Stromal cell of bone marrow (primary cell): Measurements from ENCODE around the gene TMEM127.
"Not testable (repeated sequence)": the region's sequence is repeated elsewhere in the genome, so short reads cannot be mapped to it uniquely, and the experiment has no call there.

Experiments used
- DNase-seq: peaks from one replicate; pipeline ENCODE4 v3.0.0-alpha.2; 2012; ENCODE audit warnings: low read depth

TMEM127 gene

DNA sequence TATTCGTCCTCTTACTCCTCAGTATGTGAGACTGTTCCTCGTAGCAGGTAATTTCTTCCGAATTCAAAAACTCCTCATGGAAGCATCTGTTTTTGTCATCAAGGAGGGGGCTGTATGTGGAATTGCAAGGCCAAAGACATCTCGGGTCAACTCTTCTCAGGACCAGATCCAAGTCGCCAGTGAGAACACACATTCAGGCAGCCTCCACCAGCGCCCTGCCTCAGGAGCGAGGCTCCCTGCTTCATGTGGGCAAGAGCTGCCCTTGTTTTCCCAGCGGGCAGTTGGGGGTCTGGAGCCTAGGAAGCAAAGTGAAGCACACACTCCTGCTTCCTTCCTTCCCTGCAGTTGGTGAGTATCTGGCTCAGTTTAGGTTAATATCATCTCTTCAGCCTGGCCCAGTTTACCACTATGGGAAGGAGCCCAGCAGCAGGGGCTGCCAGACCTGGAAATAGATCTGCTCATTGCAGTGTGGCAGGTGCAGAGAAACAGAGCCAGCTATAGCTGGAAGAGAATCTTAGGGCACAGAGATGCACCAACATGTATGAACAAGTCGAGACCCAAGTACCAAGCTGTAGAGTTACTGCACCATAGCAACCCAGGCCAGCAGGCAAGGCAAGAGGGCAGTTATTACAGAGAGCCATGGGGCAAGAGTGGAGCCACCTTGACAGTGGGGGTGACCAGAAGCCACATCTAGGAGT is 25.3 kb downstream of the TMEM127 start:
- DNase-seq: no peak

DNA sequence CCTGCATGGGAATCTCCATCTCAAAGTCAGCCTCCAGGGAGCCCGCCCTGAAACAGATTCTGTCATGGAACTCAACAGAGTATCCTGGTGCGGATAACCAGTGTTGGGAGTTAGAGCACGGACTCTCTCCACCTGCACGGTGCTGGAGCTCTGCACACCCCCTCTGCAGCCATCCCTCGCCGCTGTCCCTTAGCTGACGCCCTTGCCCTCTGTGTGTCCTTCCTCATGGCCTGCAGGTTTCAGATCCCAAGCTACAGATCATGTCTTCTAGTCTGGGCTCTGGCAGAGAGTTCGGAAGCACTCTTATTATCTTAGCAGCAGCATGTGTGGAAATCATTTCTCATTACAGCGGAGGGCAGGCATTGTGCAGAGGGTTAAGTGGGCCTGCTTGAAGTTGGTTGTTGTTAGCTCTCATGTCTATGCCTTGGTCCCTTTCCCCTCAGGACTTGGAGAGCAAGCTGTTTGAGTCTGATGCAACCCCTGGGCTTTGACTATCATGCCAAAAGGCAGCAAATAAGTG is 26.0 kb downstream of the TMEM127 start:
- no peak for DNase-seq

DNA sequence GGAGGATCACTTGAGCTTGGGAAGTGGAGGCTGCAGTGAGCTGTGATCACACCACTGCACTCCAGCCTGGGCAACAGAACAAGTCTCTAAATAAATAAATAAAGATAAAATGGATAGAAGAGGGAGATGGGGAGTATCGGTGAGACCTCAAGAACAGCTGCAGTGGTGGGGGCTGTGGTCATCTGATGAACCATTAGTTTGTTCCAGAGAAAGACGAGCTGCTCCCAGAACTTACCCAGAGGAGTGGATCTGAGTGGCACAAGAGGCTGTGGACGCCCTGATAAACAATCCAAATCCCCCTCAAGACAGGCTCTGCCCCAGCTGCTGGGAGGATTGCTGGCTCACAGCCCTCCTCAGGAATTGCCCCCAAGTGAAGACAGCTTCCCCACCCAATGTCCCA is 26.7 kb downstream of the TMEM127 start:
- no peak for DNase-seq

DNA sequence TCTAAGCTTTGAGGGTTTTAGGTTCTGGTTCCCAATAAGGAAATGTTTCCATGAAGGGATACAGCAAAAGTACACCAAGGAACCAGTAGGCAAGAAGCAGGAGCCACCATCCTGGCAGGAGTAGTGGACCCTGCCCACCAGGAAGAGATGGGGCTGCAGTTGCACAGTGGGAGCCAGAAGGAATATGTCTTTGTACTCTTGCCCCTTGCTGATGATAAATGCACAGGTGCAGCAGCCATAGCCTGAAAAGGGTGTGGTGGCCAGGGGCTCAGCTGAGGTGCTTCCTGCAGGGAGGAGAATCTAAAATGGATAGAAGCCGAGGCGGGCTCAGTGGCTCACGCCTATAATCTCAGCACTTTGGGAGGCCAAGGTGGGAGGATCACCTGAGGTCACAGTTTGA is 27.5 kb downstream of the TMEM127 start:
- DNase-seq: no peak

- no peak for DNase-seq
Observed at GRCh38 chr2:96236882-96237281, 28.9 kb downstream of the TMEM127 start.

- no peak for DNase-seq
Observed at GRCh38 chr2:96233880-96234316, 31.9 kb downstream of the TMEM127 start.

DNA sequence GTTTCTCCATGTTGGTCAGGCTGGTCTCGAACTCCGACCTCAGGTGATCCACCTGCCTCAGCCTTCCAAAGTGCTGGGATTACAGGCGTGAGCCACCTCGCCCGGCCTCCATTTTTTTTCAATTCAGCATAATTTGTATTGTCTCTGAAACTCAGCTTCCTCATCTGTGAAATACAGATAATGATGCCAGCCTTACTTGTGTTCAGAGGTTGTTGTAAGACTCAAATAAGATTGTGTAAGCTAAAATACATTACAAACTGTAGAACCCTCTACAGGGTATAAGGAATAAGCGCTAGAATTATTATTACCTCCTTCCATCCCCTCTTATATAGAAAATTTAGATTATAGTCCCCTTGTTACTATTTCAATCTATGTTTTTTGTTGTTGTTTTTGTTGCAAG is 32.4 kb downstream of the TMEM127 start:
- no peak for DNase-seq

GRCh38 chr2:96231316-96231715 is 34.5 kb downstream of the TMEM127 start:
- DNase-seq: no peak

DNA sequence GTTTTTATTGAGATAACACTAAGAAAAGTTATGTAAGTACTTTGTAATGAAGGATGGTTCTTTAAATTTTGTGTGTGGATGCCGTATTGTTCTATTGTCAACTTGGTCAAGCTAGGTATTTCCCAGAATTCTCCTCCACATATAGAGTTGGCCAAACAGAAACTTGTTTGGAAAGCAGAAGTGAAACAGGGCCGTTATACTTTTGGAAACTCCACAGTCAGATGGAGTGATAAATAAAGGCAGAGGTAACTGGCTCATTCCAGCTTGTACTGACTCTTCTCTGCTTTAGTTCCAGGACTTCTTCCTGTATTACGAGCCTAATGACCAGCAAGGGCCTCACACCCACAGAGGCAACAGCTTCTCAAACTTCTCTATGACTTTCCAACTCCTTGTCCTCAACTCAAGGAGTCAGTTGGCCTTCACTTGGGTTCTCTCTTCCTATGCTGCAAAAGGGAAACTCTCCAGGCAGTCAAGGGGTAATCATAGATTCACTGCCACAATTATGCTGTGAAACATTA is 40.7 kb downstream of the TMEM127 start:
- no peak for DNase-seq

GRCh38 chr2:96221106-96221505 is 44.7 kb downstream of the TMEM127 start:
- not testable (repeated sequence) for DNase-seq

GRCh38 chr2:96219959-96220358 is 45.8 kb downstream of the TMEM127 start:
- not testable (repeated sequence) for DNase-seq

DNA sequence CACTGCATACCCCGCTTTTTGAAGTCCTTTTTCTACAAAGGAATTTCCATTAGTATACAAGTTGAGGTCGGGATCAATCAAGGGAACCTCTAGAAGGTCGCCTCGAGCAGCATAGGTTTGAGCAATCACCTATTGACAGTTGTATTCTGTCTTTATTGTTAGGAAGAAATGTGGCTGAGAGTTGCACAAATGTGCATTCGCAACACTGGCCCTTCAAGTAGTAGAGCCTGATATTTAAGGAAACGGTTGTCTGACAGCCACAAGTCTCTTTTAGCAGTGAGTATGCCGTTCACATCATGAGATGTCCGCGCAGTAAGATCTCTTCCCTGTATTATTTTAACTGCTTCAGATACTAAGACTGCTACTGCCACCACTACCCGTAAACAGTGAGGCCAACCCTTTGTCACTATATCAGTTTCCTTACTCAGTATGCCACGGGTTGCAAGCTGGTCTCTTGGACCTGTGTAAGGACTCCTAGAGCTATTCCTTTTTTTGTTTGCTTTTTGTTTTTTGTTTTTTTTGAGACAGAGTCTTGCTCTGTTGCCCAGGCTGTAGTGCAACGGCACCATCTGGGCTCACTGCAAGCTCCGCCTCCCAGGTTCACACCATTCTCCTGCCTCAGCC is 47.2 kb downstream of the TMEM127 start:
- no peak for DNase-seq

- DNase-seq: no peak
Observed at GRCh38 chr2:96214554-96214953, 51.2 kb downstream of the TMEM127 start.

GRCh38 chr2:96213379-96213778 is 52.4 kb downstream of the TMEM127 start:
- DNase-seq: no peak

DNA sequence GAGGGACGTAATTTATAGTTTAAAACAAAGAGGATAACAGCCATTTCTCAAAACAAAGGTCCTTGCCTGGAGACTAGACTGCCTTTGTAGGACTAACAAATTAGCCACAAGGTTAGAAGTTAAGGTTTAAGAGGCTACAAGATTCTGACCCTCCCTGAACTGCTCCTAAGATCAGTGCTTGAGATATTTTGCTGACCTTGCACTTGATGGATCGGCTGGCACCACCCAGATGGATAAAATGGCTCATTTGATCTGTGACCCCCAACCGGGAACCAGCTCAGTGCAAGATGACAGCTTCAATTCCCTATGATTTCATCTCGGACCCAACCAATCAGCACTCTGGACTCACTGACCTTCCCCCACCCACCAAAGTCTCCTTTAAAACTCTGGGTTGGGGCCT is 53.5 kb downstream of the TMEM127 start:
- DNase-seq: no peak

DNA sequence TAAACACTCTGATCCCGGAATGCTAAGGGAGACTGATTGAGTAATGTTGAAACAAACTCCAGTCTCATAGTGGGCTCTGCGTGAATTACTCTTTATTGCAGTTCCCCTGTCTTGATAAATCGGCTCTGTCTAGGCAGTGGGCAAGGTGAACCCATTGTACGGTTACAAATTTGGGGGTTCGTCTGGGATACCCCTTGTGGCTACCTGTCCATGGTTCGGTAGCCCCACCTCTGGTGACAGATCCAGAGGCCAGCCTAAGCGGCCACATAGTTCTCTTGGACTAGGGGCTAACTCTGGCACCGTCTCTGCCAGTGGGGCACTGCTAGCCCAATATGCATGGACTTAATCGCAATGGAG is 56.1 kb downstream of the TMEM127 start:
- DNase-seq: no peak

DNA sequence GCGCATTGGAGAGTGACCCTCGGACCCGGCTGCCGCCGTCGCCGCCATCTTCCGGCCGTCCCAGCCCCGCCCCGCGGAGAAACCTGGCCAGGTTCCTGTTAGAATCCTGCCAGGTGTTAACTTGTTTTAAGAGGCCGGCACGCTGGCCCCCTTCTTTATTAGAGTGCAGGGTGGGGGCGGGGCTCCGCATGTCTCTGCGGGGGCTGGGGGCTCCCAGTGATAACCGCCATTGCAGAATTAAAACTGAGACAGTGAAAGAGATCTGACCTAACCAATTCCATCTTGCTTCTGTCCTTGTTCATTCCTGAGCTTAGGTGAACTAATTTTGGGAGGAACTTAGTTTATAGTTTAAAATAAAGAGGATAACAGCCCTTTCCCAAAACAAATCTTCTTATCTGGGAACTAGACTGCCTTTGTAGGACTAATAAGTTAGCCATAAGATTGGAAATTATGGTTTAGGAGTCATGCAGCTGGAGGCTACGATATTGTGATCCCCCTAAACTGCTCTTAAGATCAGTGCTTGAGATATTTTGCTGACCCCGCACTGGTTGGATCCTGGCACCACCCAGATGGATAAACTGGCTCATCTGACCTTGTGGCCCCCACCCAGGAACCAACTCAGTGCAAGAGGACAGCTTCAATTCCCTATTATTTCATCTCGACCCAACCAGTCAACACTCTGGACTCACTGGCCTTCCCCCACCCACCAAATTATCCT is 56.6 kb downstream of the TMEM127 start:
- DNase-seq: no peak

- DNase-seq: peak; percentile 93
Observed at GRCh38 chr2:96208143-96209010, 57.4 kb downstream of the TMEM127 start, which contains the start of gene STARD7. TSS of gene STARD7 (minus strand) at chr2:96208827. CDS start at chr2:96208434, 393 bp downstream.

DNA sequence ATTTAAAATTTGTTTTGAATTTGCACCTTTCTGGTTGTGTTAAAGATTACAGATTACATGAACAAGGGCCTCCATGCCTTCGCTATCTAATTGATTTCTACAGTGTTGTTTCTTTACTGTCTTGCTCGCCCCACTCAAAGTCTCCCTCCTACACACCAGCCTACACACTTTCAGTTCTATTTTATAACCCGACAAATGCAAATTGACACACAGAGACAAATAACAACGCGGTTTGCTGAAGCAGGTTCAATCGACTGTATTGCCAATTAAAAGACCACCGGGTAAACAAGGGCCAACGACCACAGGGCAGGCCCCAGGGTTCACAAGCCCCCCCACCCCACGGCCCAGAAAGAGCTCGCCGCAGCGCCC is 58.0 kb downstream of the TMEM127 start:
- DNase-seq: no peak

DNA sequence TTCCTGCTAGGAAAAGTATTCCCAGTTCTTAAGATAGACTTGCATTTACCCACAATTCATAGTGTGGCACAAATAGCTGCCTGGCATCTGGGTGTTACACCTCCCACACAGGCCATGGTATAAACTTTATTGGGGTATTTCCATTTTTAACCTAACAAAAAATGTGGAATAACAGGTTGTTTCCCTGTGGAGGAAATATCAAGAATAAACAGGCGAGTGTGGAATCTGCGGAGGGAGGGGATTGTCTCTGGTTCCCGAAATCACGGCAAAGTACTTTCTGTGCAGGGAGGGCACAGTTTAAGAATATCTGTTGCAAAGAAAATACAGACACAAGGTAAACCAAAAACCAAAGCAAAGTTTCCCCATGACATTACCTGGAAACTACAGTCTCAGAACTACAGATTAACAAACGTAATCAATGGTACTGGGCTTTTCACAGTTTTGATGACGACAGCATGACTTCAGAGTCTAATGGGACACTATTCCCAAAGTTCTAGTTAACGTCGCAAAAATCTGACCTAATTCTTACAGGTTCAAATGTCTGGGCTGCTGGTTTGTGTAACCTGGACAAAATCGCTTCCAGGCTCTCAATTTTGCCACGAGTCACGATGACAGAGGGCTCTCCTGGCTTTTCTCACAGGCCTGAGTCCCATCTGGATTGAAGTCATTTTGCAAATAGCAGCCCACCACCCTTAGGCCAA is 58.6 kb downstream of the TMEM127 start:
- no peak for DNase-seq

GRCh38 chr2:96205888-96206287 is 59.9 kb downstream of the TMEM127 start:
- peak; percentile 67 for DNase-seq
